H1 (cell line): ENCODE results near the gene CA10. TPM values are rescaled to one million over a fixed set of nuclear protein-coding genes. Genes with fewer than 3 reads are reported as not detected.

Experiments used
- CTCF ChIA-PET: fragments of 300-600 bp; sonication (Branson Sonifier 250); formaldehyde crosslinking; loops from one replicate; lab custom pipeline; 2021; ENCODE audit not compliant: partially characterized antibody; lab: Charles Lee
- POLR2A ChIA-PET: fragments of 300-600 bp; sonication (Branson Sonifier 250); formaldehyde crosslinking; loops from one replicate; lab custom pipeline; 2021; ENCODE audit warnings: inconsistent platforms; ENCODE audit not compliant: partially characterized antibody; lab: Charles Lee
- DNase-seq, 2 experiments: peaks; one replicate each; pipeline versions ENCODE4 v3.0.0 to v3.0.0-alpha.2; 2010 to 2022; ENCODE audit warnings: low spot score in 2 of 2, low read depth in 1 of 2, mixed read lengths in 1 of 2
- FAIRE-seq: peaks from 2 replicates; lab custom pipeline; 2011; peaks lifted over from hg19 to GRCh38; lab: Jason Lieb, UNC
- H2AFZ ChIP-seq: 2 replicates; pipeline ENCODE4 v1.8.1; 2012; ENCODE audit warnings: low read length, inconsistent platforms
- H2AK5ac ChIP-seq: 2 replicates; pipeline ENCODE4 v1.6.1; 2013; ENCODE audit warnings: low read depth, low read length
- H2BK120ac ChIP-seq: replicated peaks from 2 replicates; pipeline ENCODE3; 2013; ENCODE audit warnings: low read depth, low read length, inconsistent platforms
- H2BK12ac ChIP-seq: 2 replicates; pipeline ENCODE4 v1.6.1; 2013; ENCODE audit warnings: low read depth, low read length
- H2BK15ac ChIP-seq: 2 replicates; pipeline ENCODE4 v1.6.1; 2013; ENCODE audit warnings: low read length
- H2BK20ac ChIP-seq: 2 replicates; pipeline ENCODE4 v1.6.1; 2013; ENCODE audit warnings: low read length
- H2BK5ac ChIP-seq: 2 replicates; pipeline ENCODE4 v1.6.1; 2013; ENCODE audit warnings: low read depth, low read length
- H3K14ac ChIP-seq: 2 replicates; pipeline ENCODE4 v1.6.1; 2013; ENCODE audit warnings: inconsistent platforms; ENCODE audit not compliant: insufficient read length
- H3K18ac ChIP-seq: 2 replicates; pipeline ENCODE4 v1.6.1; 2013; ENCODE audit warnings: low read length; ENCODE audit errors: extremely low read depth
- H3K23ac ChIP-seq: 2 replicates; pipeline ENCODE4 v1.6.1; 2013; ENCODE audit warnings: inconsistent platforms; ENCODE audit not compliant: insufficient read length
- H3K23me2 ChIP-seq: 2 replicates; pipeline ENCODE4 v1.6.1; 2013; ENCODE audit warnings: low read depth, low read length
- H3K27ac ChIP-seq: 2 replicates; pipeline ENCODE4 v1.6.1; 2011; ENCODE audit warnings: low read depth, low read length, inconsistent platforms
- H3K27me3 ChIP-seq, 4 experiments: replicated peaks in 1 of 4; 1 replicate in 1 of 4; 2 replicates in 3 of 4; pipeline versions ENCODE4 v1.6.1 to v1.8.1; 2011 to 2013; ENCODE audit warnings: low read length in 3 of 4, mild to moderate bottlenecking in 3 of 4, inconsistent platforms in 2 of 4, mixed read lengths in 2 of 4, moderate library complexity in 1 of 4; ENCODE audit not compliant: control insufficient read depth in 3 of 4, insufficient read depth in 3 of 4; ENCODE audit errors: extremely low read depth in 1 of 4
- H3K36me3 ChIP-seq, 4 experiments: 2 replicates each; pipeline versions ENCODE4 v1.6.1 to v1.8.1; 2011 to 2013; ENCODE audit warnings: mild to moderate bottlenecking in 4 of 4, low read length in 3 of 4, moderate library complexity in 2 of 4, control low read depth in 1 of 4, inconsistent platforms in 1 of 4; ENCODE audit not compliant: insufficient read depth in 4 of 4, control insufficient read depth in 2 of 4
- H3K4ac ChIP-seq: replicated peaks from 2 replicates; pipeline ENCODE3; 2013; ENCODE audit warnings: low read length, low read depth, mixed read lengths, inconsistent platforms; ENCODE audit not compliant: insufficient read length
- H3K4me1 ChIP-seq, 4 experiments: replicated peaks in 1 of 4; 1 replicate in 1 of 4; 2 replicates in 3 of 4; pipeline versions ENCODE4 v1.6.1 to v1.8.1; 2011 to 2013; ENCODE audit warnings: low read length in 3 of 4, inconsistent platforms in 2 of 4, mixed read lengths in 1 of 4; ENCODE audit not compliant: insufficient read depth in 4 of 4, control insufficient read depth in 3 of 4
- H3K4me2 ChIP-seq, 2 experiments: 2 replicates each; pipeline versions ENCODE4 v1.6.1 to v1.8.1; 2011 to 2013; ENCODE audit warnings: low read depth in 2 of 2, low read length in 2 of 2, control low read depth in 1 of 2, inconsistent platforms in 1 of 2, mild to moderate bottlenecking in 1 of 2; ENCODE audit not compliant: insufficient read depth in 1 of 2
- H3K4me3 ChIP-seq, 4 experiments: fragments of 200-600, 300-600 bp in 1 of 4; sonication (generic), shearing (Covaris generic), sonication (Bioruptor Twin) in 1 of 4; 2 replicates each; pipeline versions ENCODE4 v1.5.1 to v1.8.1; 2011 to 2016; ENCODE audit warnings: low read length in 4 of 4, low read depth in 3 of 4, control low read depth in 2 of 4, inconsistent platforms in 2 of 4, mild to moderate bottlenecking in 2 of 4, mixed read lengths in 1 of 4, moderate library complexity in 1 of 4; ENCODE audit not compliant: insufficient read depth in 2 of 4; ENCODE audit errors: extremely low read depth in 1 of 4
- H3K56ac ChIP-seq: replicated peaks from 2 replicates; pipeline ENCODE3; 2013; ENCODE audit warnings: low read depth, mild to moderate bottlenecking, mixed read lengths, low read length, inconsistent platforms; ENCODE audit not compliant: insufficient read length
- H3K79me1 ChIP-seq: 2 replicates; pipeline ENCODE4 v1.6.1; 2013; ENCODE audit warnings: low read depth, low read length, control low read depth
- H3K79me2 ChIP-seq, 2 experiments: 2 replicates each; pipeline versions ENCODE4 v1.6.1 to v1.8.1; 2012 to 2013; ENCODE audit warnings: low read length in 2 of 2, mild to moderate bottlenecking in 2 of 2, inconsistent platforms in 1 of 2; ENCODE audit not compliant: insufficient read depth in 2 of 2, control insufficient read depth in 1 of 2
- H3K9ac ChIP-seq, 4 experiments: replicated peaks in 1 of 4; 1 replicate in 1 of 4; 2 replicates in 3 of 4; pipeline versions ENCODE4 v1.6.1 to v1.8.1; 2011 to 2013; ENCODE audit warnings: low read depth in 3 of 4, low read length in 3 of 4, control low read depth in 2 of 4, mild to moderate bottlenecking in 2 of 4, moderate library complexity in 2 of 4, inconsistent platforms in 1 of 4; ENCODE audit errors: extremely low read depth in 1 of 4
- H3K9me3 ChIP-seq, 2 experiments: 2 replicates each; pipeline versions ENCODE4 v1.6.1 to v1.8.1; 2012 to 2013; ENCODE audit warnings: mild to moderate bottlenecking in 2 of 2, moderate library complexity in 2 of 2, control low read depth in 1 of 2, inconsistent platforms in 1 of 2, low read depth in 1 of 2, low read length in 1 of 2, mixed read lengths in 1 of 2; ENCODE audit not compliant: insufficient read depth in 2 of 2
- H4K20me1 ChIP-seq, 2 experiments: replicated peaks in 1 of 2; 2 replicates each; pipeline versions ENCODE3 to v1.8.1; 2011 to 2013; ENCODE audit warnings: inconsistent platforms in 2 of 2, low read length in 2 of 2, mild to moderate bottlenecking in 1 of 2; ENCODE audit not compliant: insufficient read depth in 2 of 2, control insufficient read depth in 1 of 2
- H4K5ac ChIP-seq: 2 replicates; pipeline ENCODE4 v1.6.1; 2013; ENCODE audit warnings: low read length, low read depth, mixed read lengths, inconsistent platforms; ENCODE audit not compliant: insufficient read length
- H4K8ac ChIP-seq: 2 replicates; pipeline ENCODE4 v1.8.0; 2013; ENCODE audit warnings: mild to moderate bottlenecking, moderate library complexity, low read length, inconsistent platforms; ENCODE audit not compliant: insufficient read depth; ENCODE audit errors: extremely low read depth
- H4K91ac ChIP-seq: replicated peaks from 2 replicates; pipeline ENCODE3; 2013; ENCODE audit warnings: low read length, mixed read lengths, inconsistent platforms; ENCODE audit not compliant: insufficient read length
- CTBP2 ChIP-seq: IDR thresholded peaks from 2 replicates; pipeline ENCODE4 v1.7.0; 2011; ENCODE audit warnings: borderline replicate concordance, mild to moderate bottlenecking, moderate library complexity, mixed read lengths, low read length; ENCODE audit not compliant: insufficient read depth, insufficient read length
- FOSL1 ChIP-seq: IDR thresholded peaks from 2 replicates; pipeline ENCODE4 v1.6.1; 2011; ENCODE audit warnings: mild to moderate bottlenecking, low read depth, low read length, moderate library complexity; ENCODE audit not compliant: insufficient read depth
- HDAC6 ChIP-seq: IDR thresholded peaks from one replicate; pipeline ENCODE4 v1.7.1; 2012; ENCODE audit warnings: low read depth, mild to moderate bottlenecking, inconsistent platforms, low read length, moderate library complexity
- JUN ChIP-seq: IDR thresholded peaks from 2 replicates; pipeline ENCODE4 v1.6.1; 2011; ENCODE audit warnings: low read depth, mild to moderate bottlenecking, improper control_type of control experiment, low read length
- JUND ChIP-seq: IDR thresholded peaks from 2 replicates; pipeline ENCODE4 v1.6.1; 2011; ENCODE audit warnings: mild to moderate bottlenecking, improper control_type of control experiment, low read length
- MAFK ChIP-seq: IDR thresholded peaks from 2 replicates; pipeline ENCODE4 v1.6.1; 2012; ENCODE audit warnings: low read depth, mild to moderate bottlenecking, improper control_type of control experiment, low read length
- MAX ChIP-seq: IDR thresholded peaks from 2 replicates; pipeline ENCODE4 v1.6.1; 2012; ENCODE audit warnings: inconsistent platforms
- POLR2AphosphoS5 ChIP-seq: IDR thresholded peaks from 2 replicates; pipeline ENCODE4 v1.6.1; 2011; ENCODE audit warnings: low read depth, low read length
- RFX5 ChIP-seq: IDR thresholded peaks from 2 replicates; pipeline ENCODE4 v1.6.1; 2011; ENCODE audit warnings: low read depth, low read length, improper control_type of control experiment, borderline replicate concordance
- SAP30 ChIP-seq: fragments of 300-600 bp; sonication (generic); IDR thresholded peaks from 2 replicates; pipeline ENCODE4 v1.7.1; 2012; ENCODE audit warnings: low read length, moderate library complexity, mild to moderate bottlenecking, inconsistent platforms; ENCODE audit not compliant: insufficient read depth, insufficient replicate concordance
- SIRT6 ChIP-seq: IDR thresholded peaks from one replicate; pipeline ENCODE4 v1.7.1; 2012; ENCODE audit warnings: low read length, inconsistent platforms
- SP1 ChIP-seq: IDR thresholded peaks from 2 replicates; pipeline ENCODE4 v1.6.1; 2011; ENCODE audit warnings: low read depth, low read length
- WGBS, 2 experiments: shearing (Covaris generic) in 1 of 2; methylation state at CpG; one replicate each; pipeline versions ENCODE4 v1.1.6 to v1.1.7; 2013 to 2015; ENCODE audit warnings: low lambda C conversion rate in 2 of 2, mixed read lengths in 2 of 2, inconsistent platforms in 1 of 2, low coverage in 1 of 2, missing lambda C conversion rate in 1 of 2; ENCODE audit not compliant: insufficient replicate concordance in 2 of 2, insufficient coverage in 1 of 2, insufficient read length in 1 of 2; ENCODE audit errors: extremely low coverage in 1 of 2, missing lambda C conversion rate in 1 of 2; 5-methylcytosine and 5-hydroxymethylcytosine counted together
- polyA plus RNA-seq, 7 experiments: library from polyadenylated mRNA; depleted of rRNA in 3 of 7; stranded (reverse) in 5 of 7; unstranded in 2 of 7; fragments of >200 nt in 5 of 7; fragments of 200-250 nt in 2 of 7; gene quantifications; 1 replicate in 5 of 7; 2 replicates in 1 of 7; 4 replicates in 1 of 7; pipeline versions ENCODE4 v1.2.1 to v1.2.3, GENCODE V29; 2011 to 2013; ENCODE audit warnings: missing spikeins in 2 of 7, mixed read lengths in 2 of 7
- total RNA-seq: library from RNA; stranded (reverse); fragmentation: NEBNext Ultra II Directional; extraction: Animal tissue kit (Norgen Biotek cat#: 25700); gene quantifications from 2 replicates; pipeline ENCODE4 v1.2.1, GENCODE V29; 2021

The CA10 gene
- total and polyA plus RNA-seq, 2 of the 8 experiments (the other 6 are each of a cell fraction or from before 2014, with no cell fraction given): 0.60 to 0.63 TPM

DNA sequence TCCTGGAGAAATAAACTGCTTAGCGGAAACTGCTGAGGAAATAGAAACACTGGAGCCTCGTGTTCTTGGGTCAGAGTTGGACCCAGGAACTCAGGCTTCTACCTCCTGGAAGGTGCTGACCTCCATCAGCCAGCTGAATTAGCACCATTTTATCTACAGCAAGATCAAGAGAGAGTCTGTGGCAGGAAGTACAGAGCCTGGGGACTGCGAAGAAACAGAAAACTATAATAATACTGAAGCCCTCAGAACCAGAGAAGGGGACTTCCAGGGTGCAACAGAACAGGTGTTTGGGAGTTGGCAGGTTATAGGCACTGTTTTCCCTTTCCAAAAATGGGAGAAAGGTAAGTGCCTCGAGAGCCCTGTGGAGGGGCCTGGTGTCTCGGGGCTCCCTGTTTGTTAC lies 379.7 kb downstream of the CA10 start:
- Histone ChIP-seq H2AFZ (no peak overlapping the region), H3K9ac (no peak overlapping the region), H4K8ac (no peak overlapping the region), H4K91ac (no peak overlapping the region), H3K23ac (no peak overlapping the region), H2BK5ac (no peak overlapping the region), H2BK20ac (0 out of 2 replicates have a peak overlapping the region, but pooled peaks have one; percentile 7), H3K56ac (no peak overlapping the region), H4K5ac (no peak overlapping the region), H2AK5ac (no peak overlapping the region), H3K4me2 (no peak overlapping the region), H3K79me2 (no peaks in the 10 kb centered on the region), H3K14ac (no peak overlapping the region), H3K36me3 (no peaks in the 10 kb centered on the region), H2BK15ac (no peak overlapping the region), H3K4ac (no peak overlapping the region), H3K18ac (no peak overlapping the region), H3K27ac (no peak overlapping the region), H2BK120ac (no peak overlapping the region), H3K23me2 (no peaks in the 10 kb centered on the region), H3K79me1 (no peaks in the 10 kb centered on the region), H3K27me3 (no peaks in the 10 kb centered on the region), H3K4me3 (no peak overlapping the region), H2BK12ac (no peak overlapping the region), H3K9me3 (no peaks in the 10 kb centered on the region), H3K4me1 (no peaks in the 10 kb centered on the region), H4K20me1 (no peaks in the 10 kb centered on the region)
- ChIA-PET POLR2A (no interaction called here), CTCF (no interaction called here)
- 96% methylated on average over 5 of the region's 5 CpGs; no CpG with 5 or more reads in 1 of the 2 experiments for WGBS, 2 experiments
- FAIRE-seq (no peak), DNase-seq (no peak)
- no peak for TF ChIP-seq SIRT6
- no peak for TF ChIP-seq JUN
- TF ChIP-seq RFX5: no peak
- TF ChIP-seq HDAC6: no peak
- no peak for TF ChIP-seq FOSL1
- TF ChIP-seq JUND: no peak
- TF ChIP-seq POLR2AphosphoS5: no peak
- no peak for TF ChIP-seq MAFK
- TF ChIP-seq SP1: no peak
- no peak for TF ChIP-seq SAP30
- no peak for TF ChIP-seq MAX
- no peak for TF ChIP-seq CTBP2
